22Rv1 (cell line): ENCODE results near the gene SF3B5.

Source experiments
- CTCF ChIP-seq: fragments of 450-650 bp; IDR thresholded peaks from 2 replicates; pipeline ENCODE4 v1.5.1; 2017; ENCODE audit warnings: mild to moderate bottlenecking
- ZFX ChIP-seq: fragments of 450-650 bp; IDR thresholded peaks from 2 replicates; pipeline ENCODE4 v1.6.1; 2017; ENCODE audit warnings: antibody characterized with exemption, borderline replicate concordance

- TF ChIP-seq CTCF (no peak), ZFX (no peak)
These were observed 44.4 kb upstream of the SF3B5 start for GRCh38 chr6:144139817-144140216.
